ENCODE data around the gene ITPK1.

The ITPK1 gene

DNA sequence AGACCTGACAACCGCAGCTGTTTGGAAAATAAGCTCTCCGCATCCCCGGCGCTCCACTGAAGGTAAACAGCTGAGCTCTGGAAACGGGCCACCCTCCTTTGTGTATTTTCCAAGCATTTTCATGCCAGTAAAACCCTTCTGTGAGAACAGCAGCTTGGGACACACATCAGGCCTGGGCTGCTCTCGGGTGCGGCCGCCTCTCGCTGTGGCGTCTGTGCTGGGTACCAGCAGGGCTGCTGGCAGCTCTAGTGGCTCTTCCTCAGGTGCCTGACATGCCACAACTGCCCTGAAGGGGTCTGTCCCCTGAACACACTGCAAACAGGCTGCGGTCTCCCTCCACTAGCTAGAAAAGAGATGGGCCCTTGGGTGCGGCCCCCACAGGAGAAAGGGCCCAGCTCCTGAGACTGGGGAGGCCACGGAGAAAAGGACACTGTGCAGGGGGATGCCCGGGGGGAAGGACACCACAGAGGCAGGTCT lies 96.3 kb downstream of the ITPK1 start:
- Histone ChIP-seq H3K9me3 (ENCODE audit: control insufficient read depth, insufficient read depth, low read depth, low read length) (no peaks in the 10 kb centered on the region), H3K36me3 (ENCODE audit: control insufficient read depth in 2 of 2, insufficient read depth in 1 of 2, low read length in 2 of 2) (peaks cover 0 to 4% of the 10 kb centered on the region in 2 experiments; a peak in 1 of 3 replicates), H3K4me3 (ENCODE audit: low read depth, low read length) (no peak overlapping the region), H3K4me1 (ENCODE audit: control insufficient read depth, insufficient read depth, low read length) (no peaks in the 10 kb centered on the region), H3K27ac (ENCODE audit: extremely low read depth, low read depth, low read length) (no peak overlapping the region)
- TF ChIP-seq ZNF248 (tag by site-specific recombination; IDR thresholded peaks at IDR 0.05) = no peak
- TF ChIP-seq BCL11A (tag by site-specific recombination; IDR thresholded peaks at IDR 0.05; ENCODE audit: low read depth) = no peak
- no peak for TF ChIP-seq ZNF621 (tag by site-specific recombination; IDR thresholded peaks at IDR 0.05)
- ChIA-PET POLR2A (no interaction called here), CTCF (no interaction called here)

DNA sequence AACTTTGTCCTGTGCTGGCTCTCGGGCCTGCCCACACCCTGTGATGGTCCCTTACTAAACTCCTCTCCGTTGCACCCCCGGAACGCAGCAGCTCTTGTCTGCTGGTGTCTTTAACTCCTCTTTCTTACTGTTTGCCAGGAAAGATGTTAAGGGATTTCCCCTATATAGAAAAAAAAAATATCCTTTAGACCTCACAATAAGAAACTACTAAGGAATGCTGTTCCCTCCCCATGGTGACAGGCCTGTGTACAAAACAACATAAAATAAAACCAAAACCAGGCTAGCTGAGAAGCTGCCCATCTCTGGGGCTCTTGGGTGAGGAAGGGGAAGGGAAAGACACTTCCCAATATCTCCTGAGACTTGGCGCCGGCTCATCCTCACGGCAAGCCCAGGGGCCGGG lies 97.4 kb downstream of the ITPK1 start:
- no peaks in the 10 kb centered on the region for H3K9me3 ChIP-seq (ENCODE audit: control insufficient read depth, insufficient read depth, low read depth, low read length)
- peaks cover 0 to 4% of the 10 kb centered on the region in 2 experiments; a peak in 1 of 3 replicates for H3K36me3 ChIP-seq (ENCODE audit: control insufficient read depth in 2 of 2, insufficient read depth in 1 of 2, low read length in 2 of 2)
- no peaks in the 10 kb centered on the region for H3K4me1 ChIP-seq (ENCODE audit: control insufficient read depth, insufficient read depth, low read length)
- ChIA-PET CTCF (interaction anchor here (0.7 kb wide), 1 partner anchor 12 kb away, joined by 3 read pairs; no protein-coding TSS in a partner anchor), POLR2A (no interaction called here)
- TF ChIP-seq SCRT1 (tag by site-specific recombination; IDR thresholded peaks at IDR 0.05; ENCODE audit: borderline replicate concordance) (no peak), ZNF324 (tag by site-specific recombination; IDR thresholded peaks at IDR 0.05) (no peak)
- no peak overlapping the region for H3K27ac ChIP-seq (ENCODE audit: extremely low read depth, low read depth, low read length)
- no peak overlapping the region for H3K4me3 ChIP-seq (ENCODE audit: low read depth, low read length)

DNA sequence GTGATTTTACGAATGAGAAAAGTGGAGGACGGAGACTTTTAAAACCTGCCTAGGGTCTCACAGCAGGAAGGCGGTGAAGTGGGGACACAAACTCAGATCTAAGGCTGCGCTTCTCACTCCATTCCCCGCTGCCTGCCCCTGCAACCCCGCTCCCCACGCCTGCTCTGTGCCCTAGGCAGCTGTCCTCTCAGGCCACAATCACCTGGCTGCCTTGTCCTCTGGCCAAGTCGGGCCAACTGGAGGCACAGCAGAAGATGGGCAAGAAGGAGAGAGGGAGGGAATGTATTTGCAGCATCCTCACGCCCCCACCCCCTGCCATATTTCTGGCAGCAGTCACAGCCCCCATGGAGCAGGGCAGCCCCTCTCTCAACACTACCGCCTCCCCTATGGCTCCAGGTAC lies 97.8 kb downstream of the ITPK1 start:
- Histone ChIP-seq H3K36me3 (ENCODE audit: control insufficient read depth in 2 of 2, insufficient read depth in 1 of 2, low read length in 2 of 2) (peaks cover 0 to 4% of the 10 kb centered on the region in 2 experiments; a peak in 1 of 3 replicates), H3K27ac (ENCODE audit: extremely low read depth, low read depth, low read length) (no peak overlapping the region), H3K4me3 (ENCODE audit: low read depth, low read length) (no peak overlapping the region), H3K4me1 (ENCODE audit: control insufficient read depth, insufficient read depth, low read length) (no peaks in the 10 kb centered on the region), H3K9me3 (ENCODE audit: control insufficient read depth, insufficient read depth, low read depth, low read length) (no peaks in the 10 kb centered on the region)
- CTCF ChIA-PET = interaction anchor here (0.7 kb wide), 1 partner anchor 12 kb away, joined by 3 read pairs; no protein-coding TSS in a partner anchor
- POLR2A ChIA-PET = no interaction called here
- TF ChIP-seq, protein P1, sequence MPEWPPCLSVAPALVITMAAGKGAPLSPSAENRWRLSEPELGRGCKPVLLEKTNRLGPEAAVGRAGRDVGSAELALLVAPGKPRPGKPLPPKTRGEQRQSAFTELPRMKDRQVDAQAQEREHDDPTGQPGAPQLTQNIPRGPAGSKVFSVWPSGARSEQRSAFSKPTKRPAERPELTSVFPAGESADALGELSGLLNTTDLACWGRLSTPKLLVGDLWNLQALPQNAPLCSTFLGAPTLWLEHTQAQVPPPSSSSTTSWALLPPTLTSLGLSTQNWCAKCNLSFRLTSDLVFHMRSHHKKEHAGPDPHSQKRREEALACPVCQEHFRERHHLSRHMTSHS (tag by site-specific recombination; IDR thresholded peaks at IDR 0.05) = no peak
- TF ChIP-seq EGR2 (tag by site-specific recombination; IDR thresholded peaks at IDR 0.05; ENCODE audit: low read depth) = no peak
- no peak for TF ChIP-seq ZNF555 (tag by site-specific recombination; conservative IDR thresholded peaks at IDR 0.05)
- no peak for TF ChIP-seq ZFP37 (tag by site-specific recombination; IDR thresholded peaks at IDR 0.05)
- no peak for TF ChIP-seq ZNF423 (tag by site-specific recombination; IDR thresholded peaks at IDR 0.05)
- TF ChIP-seq, protein P2, sequence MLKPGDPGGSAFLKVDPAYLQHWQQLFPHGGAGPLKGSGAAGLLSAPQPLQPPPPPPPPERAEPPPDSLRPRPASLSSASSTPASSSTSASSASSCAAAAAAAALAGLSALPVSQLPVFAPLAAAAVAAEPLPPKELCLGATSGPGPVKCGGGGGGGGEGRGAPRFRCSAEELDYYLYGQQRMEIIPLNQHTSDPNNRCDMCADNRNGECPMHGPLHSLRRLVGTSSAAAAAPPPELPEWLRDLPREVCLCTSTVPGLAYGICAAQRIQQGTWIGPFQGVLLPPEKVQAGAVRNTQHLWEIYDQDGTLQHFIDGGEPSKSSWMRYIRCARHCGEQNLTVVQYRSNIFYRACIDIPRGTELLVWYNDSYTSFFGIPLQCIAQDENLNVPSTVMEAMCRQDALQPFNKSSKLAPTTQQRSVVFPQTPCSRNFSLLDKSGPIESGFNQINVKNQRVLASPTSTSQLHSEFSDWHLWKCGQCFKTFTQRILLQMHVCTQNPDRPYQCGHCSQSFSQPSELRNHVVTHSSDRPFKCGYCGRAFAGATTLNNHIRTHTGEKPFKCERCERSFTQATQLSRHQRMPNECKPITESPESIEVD (tag by site-specific recombination; IDR thresholded peaks at IDR 0.05) = no peak
- TF ChIP-seq, protein P3, sequence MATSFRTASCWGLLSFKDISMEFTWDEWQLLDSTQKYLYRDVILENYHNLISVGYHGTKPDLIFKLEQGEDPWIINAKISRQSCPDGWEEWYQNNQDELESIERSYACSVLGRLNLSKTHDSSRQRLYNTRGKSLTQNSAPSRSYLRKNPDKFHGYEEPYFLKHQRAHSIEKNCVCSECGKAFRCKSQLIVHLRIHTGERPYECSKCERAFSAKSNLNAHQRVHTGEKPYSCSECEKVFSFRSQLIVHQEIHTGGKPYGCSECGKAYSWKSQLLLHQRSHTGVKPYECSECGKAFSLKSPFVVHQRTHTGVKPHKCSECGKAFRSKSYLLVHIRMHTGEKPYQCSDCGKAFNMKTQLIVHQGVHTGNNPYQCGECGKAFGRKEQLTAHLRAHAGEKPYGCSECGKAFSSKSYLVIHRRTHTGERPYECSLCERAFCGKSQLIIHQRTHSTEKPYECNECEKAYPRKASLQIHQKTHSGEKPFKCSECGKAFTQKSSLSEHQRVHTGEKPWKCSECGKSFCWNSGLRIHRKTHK (tag by site-specific recombination; IDR thresholded peaks at IDR 0.05) = no peak
- no peak for TF ChIP-seq ZNF19 (tag by site-specific recombination; IDR thresholded peaks at IDR 0.05; ENCODE audit: low read depth)
- TF ChIP-seq, protein P4, sequence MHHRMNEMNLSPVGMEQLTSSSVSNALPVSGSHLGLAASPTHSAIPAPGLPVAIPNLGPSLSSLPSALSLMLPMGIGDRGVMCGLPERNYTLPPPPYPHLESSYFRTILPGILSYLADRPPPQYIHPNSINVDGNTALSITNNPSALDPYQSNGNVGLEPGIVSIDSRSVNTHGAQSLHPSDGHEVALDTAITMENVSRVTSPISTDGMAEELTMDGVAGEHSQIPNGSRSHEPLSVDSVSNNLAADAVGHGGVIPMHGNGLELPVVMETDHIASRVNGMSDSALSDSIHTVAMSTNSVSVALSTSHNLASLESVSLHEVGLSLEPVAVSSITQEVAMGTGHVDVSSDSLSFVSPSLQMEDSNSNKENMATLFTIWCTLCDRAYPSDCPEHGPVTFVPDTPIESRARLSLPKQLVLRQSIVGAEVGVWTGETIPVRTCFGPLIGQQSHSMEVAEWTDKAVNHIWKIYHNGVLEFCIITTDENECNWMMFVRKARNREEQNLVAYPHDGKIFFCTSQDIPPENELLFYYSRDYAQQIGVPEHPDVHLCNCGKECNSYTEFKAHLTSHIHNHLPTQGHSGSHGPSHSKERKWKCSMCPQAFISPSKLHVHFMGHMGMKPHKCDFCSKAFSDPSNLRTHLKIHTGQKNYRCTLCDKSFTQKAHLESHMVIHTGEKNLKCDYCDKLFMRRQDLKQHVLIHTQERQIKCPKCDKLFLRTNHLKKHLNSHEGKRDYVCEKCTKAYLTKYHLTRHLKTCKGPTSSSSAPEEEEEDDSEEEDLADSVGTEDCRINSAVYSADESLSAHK (tag by site-specific recombination; IDR thresholded peaks at IDR 0.05) = no peak
- TF ChIP-seq ZSCAN16 (tag by site-specific recombination; IDR thresholded peaks at IDR 0.05) = no peak
- TF ChIP-seq, protein P5, sequence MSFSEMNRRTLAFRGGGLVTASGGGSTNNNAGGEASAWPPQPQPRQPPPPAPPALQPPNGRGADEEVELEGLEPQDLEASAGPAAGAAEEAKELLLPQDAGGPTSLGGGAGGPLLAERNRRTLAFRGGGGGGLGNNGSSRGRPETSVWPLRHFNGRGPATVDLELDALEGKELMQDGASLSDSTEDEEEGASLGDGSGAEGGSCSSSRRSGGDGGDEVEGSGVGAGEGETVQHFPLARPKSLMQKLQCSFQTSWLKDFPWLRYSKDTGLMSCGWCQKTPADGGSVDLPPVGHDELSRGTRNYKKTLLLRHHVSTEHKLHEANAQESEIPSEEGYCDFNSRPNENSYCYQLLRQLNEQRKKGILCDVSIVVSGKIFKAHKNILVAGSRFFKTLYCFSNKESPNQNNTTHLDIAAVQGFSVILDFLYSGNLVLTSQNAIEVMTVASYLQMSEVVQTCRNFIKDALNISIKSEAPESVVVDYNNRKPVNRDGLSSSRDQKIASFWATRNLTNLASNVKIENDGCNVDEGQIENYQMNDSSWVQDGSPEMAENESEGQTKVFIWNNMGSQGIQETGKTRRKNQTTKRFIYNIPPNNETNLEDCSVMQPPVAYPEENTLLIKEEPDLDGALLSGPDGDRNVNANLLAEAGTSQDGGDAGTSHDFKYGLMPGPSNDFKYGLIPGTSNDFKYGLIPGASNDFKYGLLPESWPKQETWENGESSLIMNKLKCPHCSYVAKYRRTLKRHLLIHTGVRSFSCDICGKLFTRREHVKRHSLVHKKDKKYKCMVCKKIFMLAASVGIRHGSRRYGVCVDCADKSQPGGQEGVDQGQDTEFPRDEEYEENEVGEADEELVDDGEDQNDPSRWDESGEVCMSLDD (tag by site-specific recombination; IDR thresholded peaks at IDR 0.05) = no peak
- TF ChIP-seq TRIM28 (IDR thresholded peaks at IDR 0.05; ENCODE audit: borderline replicate concordance, low read length) = no peak
- TF ChIP-seq ZBTB21 (tag by site-specific recombination; IDR thresholded peaks at IDR 0.05) = no peak
- no peak for TF ChIP-seq ZNF10 (tag by site-specific recombination; IDR thresholded peaks at IDR 0.05)
- no peak for TF ChIP-seq ZNF776 (tag by site-specific recombination; IDR thresholded peaks at IDR 0.05; ENCODE audit: borderline replicate concordance)
- TF ChIP-seq ZNF266 (tag by site-specific recombination; IDR thresholded peaks at IDR 0.05; ENCODE audit: low read depth) = no peak
- no peak for TF ChIP-seq ZNF292 (tag by site-specific recombination; IDR thresholded peaks at IDR 0.05; ENCODE audit: borderline replicate concordance, low read depth)
- no peak for TF ChIP-seq ZEB2 (tag by site-specific recombination; IDR thresholded peaks at IDR 0.05)
